Activated T-helper 1 cell treated with anti-CD3 and anti-CD28 coated beads, Interleukin-2, amount 50 U/mL, for 16 hours (primary cell): ENCODE results near the gene U2AF2.

Experiments
- DNase-seq, 2 donors: peaks; one replicate each; pipeline ENCODE4 v3.0.0-alpha.2; 2020; ENCODE audit warnings: low read depth in 1 of 2, low spot score in 1 of 2

The U2AF2 gene

GRCh38 chr19:55621673-55622231 lies 33.1 kb upstream of the U2AF2 start:
- no peak for DNase-seq

- no peak for DNase-seq
These were observed 32.4 kb upstream of the U2AF2 start for GRCh38 chr19:55622242-55622969.

GRCh38 chr19:55623130-55623529 lies 31.7 kb upstream of the U2AF2 start:
- DNase-seq, result no peak

DNA sequence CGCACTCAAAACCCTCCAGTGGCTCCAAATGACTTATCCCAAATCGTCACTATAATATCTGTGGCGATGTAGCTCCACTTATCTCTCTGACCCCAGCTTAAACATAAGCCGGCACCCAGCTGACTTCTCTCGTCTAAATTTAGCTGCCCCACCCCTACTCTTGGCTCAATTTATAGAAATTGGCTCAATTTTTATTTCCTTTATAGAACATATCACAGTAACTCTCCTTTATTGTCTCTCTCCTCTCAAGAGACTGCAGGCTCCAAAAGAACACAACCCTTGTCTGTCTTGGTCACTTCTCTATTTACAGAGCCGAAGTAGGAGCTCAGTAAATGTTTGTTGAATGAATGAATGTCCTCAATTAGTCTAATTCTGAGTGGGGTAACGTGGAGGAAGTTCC lies 31.3 kb upstream of the U2AF2 start:
- DNase-seq, result no peak

- DNase-seq, result peak; percentile 84 to 90
These were observed 30.5 kb upstream of the U2AF2 start, which contains the start of gene ZNF784 for GRCh38 chr19:55624109-55625003. Gene ZNF784, minus strand, starts transcription at chr19:55624566. Its CDS starts 5 bp downstream, at chr19:55624561.

DNA sequence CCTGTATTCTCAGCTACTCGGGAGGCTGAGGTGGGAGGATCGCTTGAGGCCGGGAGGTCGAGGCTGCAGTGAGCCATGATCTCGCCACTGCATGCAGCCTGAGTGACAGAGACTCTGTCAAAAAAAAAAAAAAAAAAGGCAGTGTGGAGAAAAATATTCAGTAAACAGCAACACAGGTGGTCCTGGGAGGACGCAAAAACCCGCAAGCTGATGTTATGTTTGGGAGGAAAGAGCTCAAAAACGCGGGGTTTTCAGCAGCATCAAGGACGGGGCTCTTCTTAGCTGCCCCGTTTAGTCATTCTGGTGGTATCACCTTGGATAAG lies 29.9 kb upstream of the U2AF2 start:
- DNase-seq, result no peak

GRCh38 chr19:55626350-55626749 lies 28.5 kb upstream of the U2AF2 start:
- no peak for DNase-seq

DNA sequence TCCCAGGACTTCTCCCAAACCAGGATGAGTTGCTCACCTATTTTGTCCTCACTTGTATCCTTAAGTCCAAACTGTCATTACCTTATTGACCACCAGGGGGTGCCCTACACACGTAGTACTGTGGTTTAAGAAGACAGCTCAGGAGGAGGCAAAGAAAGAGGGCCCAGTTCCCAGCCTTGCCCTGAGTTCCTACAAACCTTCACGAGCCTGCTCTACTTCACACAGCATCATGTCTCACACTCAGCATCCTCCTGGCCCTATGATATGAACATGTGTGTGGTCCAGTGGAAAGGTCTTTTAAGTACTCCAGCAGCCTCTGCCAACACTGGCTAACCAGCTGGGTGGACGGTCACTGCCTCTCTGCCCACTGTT lies 22.4 kb upstream of the U2AF2 start:
- peak; percentile 64 to 73 for DNase-seq

GRCh38 chr19:55633861-55634260 lies 21.0 kb upstream of the U2AF2 start:
- no peak for DNase-seq

GRCh38 chr19:55635334-55635717 lies 19.5 kb upstream of the U2AF2 start:
- no peak for DNase-seq

DNA sequence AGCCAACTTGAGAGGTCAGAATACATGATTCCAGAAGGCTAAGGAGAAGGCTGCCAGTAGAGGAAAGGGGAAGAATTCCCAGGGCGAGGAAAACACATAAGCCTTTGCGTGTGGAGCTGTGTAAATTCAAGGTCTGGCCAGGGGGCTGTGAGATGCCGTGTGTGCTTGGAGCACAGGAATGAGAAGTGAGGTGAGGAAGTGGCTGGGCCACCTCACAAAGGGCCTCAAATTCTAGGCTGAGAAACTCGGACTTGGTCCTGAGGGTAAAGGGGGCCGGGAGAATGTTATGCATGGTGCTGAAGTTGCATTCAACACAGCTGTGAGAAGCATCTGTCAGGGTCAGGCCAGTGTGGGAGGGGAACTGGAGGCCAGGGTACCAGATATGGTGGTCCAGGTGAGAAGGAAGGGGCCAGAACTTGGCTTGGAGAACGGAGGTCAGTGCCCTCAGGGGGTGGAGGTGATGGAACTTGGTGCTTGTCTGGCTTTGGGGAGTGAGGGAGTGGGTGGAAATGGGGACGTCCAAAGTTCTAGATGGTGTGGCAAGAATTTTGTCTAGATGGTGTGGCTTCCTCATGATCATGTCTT lies 18.9 kb upstream of the U2AF2 start:
- no peak for DNase-seq

- no peak for DNase-seq
These were observed 18.1 kb upstream of the U2AF2 start for GRCh38 chr19:55636723-55637122.

- no peak for DNase-seq
These were observed 17.3 kb upstream of the U2AF2 start for GRCh38 chr19:55637534-55637933.

DNA sequence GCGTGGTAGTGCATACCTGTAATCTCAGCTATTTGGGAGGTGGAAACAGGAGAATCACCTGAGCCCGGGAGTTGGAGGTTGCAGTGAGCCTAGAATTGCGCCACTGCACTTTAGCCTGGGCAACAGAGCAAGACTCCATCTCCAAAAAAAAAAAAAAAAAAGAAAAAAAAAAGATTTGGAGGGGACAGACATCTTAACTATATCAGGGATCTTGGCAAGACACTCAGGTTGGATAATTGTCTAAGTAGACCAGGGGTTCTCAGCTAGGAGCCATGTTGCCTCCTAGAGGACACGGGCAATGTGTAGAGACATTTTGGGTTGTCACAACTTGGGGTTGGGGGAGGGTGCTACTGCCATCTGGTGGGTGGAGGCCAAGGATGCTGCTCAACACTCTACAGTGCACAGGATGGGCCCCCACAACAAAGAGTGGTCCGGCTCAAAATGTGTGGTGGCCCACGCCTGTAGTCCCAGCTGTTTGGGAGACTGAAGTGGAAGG lies 15.9 kb upstream of the U2AF2 start:
- DNase-seq, result no peak

DNA sequence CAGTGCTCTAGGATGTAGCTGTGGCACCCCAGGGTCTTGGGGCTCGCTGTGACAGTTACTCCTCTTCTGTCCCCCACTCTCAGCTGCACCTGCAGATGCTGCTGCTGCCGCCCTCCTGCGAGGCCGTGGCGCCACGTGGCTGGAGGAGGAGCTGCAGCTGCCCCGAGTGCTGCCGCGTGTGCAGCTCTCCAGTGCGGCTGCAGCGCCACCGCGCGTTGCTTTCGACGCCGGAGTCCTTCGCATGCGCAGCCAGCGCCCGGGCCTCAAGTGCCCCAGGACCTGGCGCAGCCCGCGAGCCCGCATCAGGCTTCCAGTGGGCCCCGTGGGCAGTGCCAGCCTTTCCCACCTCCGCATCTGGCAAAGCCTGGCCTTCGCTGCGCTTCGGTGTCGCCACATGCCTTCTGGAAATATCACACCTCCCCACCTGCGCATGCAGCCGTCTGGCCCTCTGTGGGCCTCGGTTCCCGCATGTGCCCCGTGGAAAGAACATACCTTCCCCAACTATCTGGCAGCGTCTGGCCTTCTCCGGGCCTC lies 14.7 kb upstream of the U2AF2 start:
- no peak for DNase-seq

GRCh38 chr19:55640577-55641425 lies 14.0 kb upstream of the U2AF2 start, which contains the start of gene ZNF580:
Gene ZNF580, plus strand, starts transcription at chr19:55641002. Its CDS starts 1,507 bp downstream, at chr19:55642509.
- no peak for DNase-seq

DNA sequence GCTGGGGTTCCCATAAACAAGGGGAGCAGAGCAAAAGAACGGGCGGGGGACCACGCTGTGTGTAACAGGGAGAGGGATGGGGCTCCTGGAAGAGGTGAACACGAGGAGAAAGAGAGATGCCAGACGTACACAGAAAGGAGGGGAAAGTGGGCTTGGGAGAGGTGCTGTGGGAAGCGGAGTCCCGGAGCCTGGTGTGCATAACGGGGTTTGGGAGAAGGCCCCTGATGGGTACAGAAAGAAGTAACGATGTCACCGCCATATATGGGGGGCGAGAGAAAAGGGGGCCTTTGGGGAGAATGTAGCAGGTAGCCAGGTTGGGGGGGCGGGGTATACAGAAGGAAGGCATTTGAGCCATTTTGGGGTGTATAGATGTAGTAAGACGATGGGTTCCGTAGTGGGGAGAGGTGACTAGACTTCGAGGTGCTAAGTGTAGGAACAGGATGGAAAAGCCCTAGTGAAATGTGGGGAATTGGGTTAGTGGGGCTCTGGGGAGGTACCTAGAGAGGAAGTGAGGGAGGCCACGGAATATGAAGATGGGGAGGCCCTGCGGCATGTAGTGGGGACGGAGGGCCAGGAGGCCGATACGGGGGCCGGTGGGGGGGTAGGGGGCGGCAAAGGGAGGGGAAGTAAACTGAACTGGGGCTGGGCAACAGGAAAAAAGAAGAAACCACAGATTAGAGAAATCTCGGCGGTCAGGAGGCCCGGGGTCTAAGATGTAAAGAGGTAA lies 13.2 kb upstream of the U2AF2 start:
- DNase-seq, result no peak

GRCh38 chr19:55642153-55643002 lies 12.5 kb upstream of the U2AF2 start:
- no peak for DNase-seq
